ENCODE results near the gene NLRP6. TPM values are rescaled to one million over a fixed set of nuclear protein-coding genes. Genes with fewer than 3 reads are reported as not detected.

The NLRP6 gene
- total RNA-seq, 1 experiment from 2014 or later, result not detected

- Histone ChIP-seq H3K27ac (ENCODE audit: low read depth, low read length, poor library complexity, severe bottlenecking) (no peak overlapping the region), H3K4me1 (ENCODE audit: insufficient read depth, low read length, poor library complexity, severe bottlenecking) (no peaks in the 10 kb centered on the region), H3K27me3 (replicated peaks; ENCODE audit: insufficient read depth, low read depth, low read length, poor library complexity) (no peaks in the 10 kb centered on the region), H3K9me3 (ENCODE audit: low read depth, low read length, poor library complexity, severe bottlenecking) (no peaks in the 10 kb centered on the region), H3K36me3 (ENCODE audit: insufficient read depth, low read length, poor library complexity, severe bottlenecking) (no peaks in the 10 kb centered on the region), H3K4me3 (ENCODE audit: low read depth, low read length, poor library complexity, severe bottlenecking) (no peak overlapping the region)
- no peak for DNase-seq (ENCODE audit: low spot score)
- POLR2A ChIA-PET (ENCODE audit: low non-redundant PET), result no interaction called here
- BruUV-seq (replicated peaks), result no TSS peak
- intact Hi-C loops (cut with micrococcal nuclease; ENCODE audit: unreplicated experiment), result no loop called here
- no peak for TF ChIP-seq CTCF (conservative IDR thresholded peaks at IDR 0.05; ENCODE audit: low read depth, low read length)
- no peak for TF ChIP-seq EZH2 (IDR thresholded peaks at IDR 0.05; ENCODE audit: borderline replicate concordance, low read depth, low read length, poor library complexity, severe bottlenecking)
- CTCF ChIA-PET, result no interaction called here
Observed at GRCh38 chr11:295351-296170, 17.4 kb downstream of the NLRP6 start.

- CTCF ChIA-PET, result no interaction called here
Observed at GRCh38 chr11:296171-297050, 18.2 kb downstream of the NLRP6 start.

More at GRCh38 chr11:296171-297050, 18.2 kb downstream of the NLRP6 start:
- no peaks in the 10 kb centered on the region for H3K4me1 ChIP-seq (ENCODE audit: insufficient read depth, low read length, poor library complexity, severe bottlenecking)
- POLR2A ChIA-PET (ENCODE audit: low non-redundant PET), result no interaction called here
- TF ChIP-seq EZH2 (IDR thresholded peaks at IDR 0.05; ENCODE audit: borderline replicate concordance, low read depth, low read length, poor library complexity, severe bottlenecking) (no peak), CTCF (conservative IDR thresholded peaks at IDR 0.05; ENCODE audit: low read depth, low read length) (no peak)
- no peaks in the 10 kb centered on the region for H3K36me3 ChIP-seq (ENCODE audit: insufficient read depth, low read length, poor library complexity, severe bottlenecking)
- H3K9me3 ChIP-seq (ENCODE audit: low read depth, low read length, poor library complexity, severe bottlenecking), result no peaks in the 10 kb centered on the region
- DNase-seq (ENCODE audit: low spot score), result no peak
- H3K27ac ChIP-seq (ENCODE audit: low read depth, low read length, poor library complexity, severe bottlenecking), result no peak overlapping the region
- no TSS peak for BruUV-seq (replicated peaks)
- H3K27me3 ChIP-seq (replicated peaks; ENCODE audit: insufficient read depth, low read depth, low read length, poor library complexity), result no peaks in the 10 kb centered on the region
- intact Hi-C loops (cut with micrococcal nuclease; ENCODE audit: unreplicated experiment), result no loop called here
- no peak overlapping the region for H3K4me3 ChIP-seq (ENCODE audit: low read depth, low read length, poor library complexity, severe bottlenecking)

Measured in A673 (cell line).